Fibroblast of the conjunctiva (primary cell): ENCODE data around the gene CCDC60.

Experiments used
- DNase-seq: peaks from one replicate; pipeline ENCODE4 v3.0.0-alpha.2; 2010; ENCODE audit warnings: low read depth

CCDC60 gene

GRCh38 chr12:119385659-119386058, 51.1 kb downstream of the CCDC60 start:
- DNase-seq: no peak

GRCh38 chr12:119389687-119390086, 55.2 kb downstream of the CCDC60 start:
- no peak for DNase-seq

DNA sequence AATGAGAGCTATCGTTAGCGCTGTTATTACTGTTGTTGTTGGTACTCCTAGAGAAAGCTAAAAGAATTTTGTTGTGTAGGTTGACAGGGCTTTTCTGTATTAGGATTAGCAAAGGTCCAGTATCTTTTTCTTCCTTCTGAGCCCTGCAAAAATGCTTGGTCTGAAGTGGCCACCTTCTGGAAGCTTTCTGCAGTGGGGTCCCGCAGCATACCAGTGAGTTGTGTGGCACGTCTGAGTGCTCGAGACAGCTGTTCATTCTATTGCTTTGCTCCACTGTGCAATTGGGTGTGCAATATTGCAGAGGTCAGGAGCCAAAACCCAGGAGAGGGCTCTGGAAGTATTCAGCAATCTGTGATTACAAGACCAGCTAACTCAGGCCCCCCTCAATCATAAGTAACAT, 57.1 kb downstream of the CCDC60 start:
- no peak for DNase-seq

GRCh38 chr12:119393677-119394076, 59.1 kb downstream of the CCDC60 start:
- no peak for DNase-seq

DNA sequence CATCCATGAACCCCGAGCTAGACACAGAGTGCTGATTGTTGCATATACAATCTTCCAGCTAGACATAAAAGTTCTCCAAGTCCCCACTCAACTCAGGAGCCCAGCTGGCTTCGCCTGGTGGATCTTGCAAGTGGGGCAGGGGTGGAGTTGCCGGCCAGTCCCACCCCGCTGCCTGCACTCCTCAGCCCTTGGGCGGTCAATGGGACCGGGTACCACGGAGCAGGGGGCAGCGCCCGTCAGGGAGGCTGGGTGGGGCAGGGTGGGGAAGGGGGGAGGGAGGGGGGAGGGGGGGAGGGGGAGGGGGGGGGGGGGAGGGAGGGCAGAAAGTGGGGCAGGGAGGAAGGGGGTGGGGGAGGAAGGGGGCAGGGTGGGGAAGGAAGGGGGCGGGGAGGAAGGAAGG, 63.0 kb downstream of the CCDC60 start:
- DNase-seq: no peak

GRCh38 chr12:119398190-119398589, 63.7 kb downstream of the CCDC60 start:
- DNase-seq: no peak

DNA sequence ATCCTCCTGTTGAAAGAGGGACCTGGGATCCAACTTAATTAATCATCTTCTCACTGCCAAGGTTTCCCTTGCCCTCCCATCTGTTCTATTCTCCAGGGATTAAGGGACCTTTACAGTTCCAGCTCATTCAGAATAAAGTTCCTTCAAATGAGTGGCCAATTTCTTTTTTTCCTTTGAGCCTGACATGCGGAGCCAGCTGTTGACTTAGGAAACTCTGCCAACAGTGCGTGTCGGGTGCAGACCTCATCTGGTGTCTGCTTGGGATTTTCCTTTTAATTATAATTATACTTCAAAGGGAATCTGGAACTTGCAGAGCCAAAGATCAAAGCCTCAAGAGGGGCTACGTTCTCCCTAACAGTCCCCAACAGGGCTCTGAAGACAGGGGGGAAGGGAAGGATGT, 64.8 kb downstream of the CCDC60 start:
- no peak for DNase-seq

DNA sequence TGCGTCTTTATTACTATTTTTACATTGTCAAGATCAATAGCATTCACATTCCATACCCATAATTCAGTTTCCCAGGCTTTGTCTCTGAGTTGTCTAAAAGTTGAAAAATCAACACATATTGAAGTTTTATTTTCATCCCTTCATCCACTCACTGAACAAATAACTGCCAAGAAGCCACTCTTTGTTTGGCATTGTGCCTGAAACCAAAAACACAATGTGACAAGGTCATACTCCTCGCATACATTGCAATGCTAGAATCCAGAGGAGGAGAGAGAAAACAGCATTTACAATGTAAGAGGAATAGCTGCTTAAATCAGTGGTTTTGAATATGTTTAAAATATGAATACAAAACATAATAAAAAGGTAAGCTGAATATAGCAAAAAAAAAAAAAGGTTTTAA, 71.8 kb downstream of the CCDC60 start:
- DNase-seq: no peak

DNA sequence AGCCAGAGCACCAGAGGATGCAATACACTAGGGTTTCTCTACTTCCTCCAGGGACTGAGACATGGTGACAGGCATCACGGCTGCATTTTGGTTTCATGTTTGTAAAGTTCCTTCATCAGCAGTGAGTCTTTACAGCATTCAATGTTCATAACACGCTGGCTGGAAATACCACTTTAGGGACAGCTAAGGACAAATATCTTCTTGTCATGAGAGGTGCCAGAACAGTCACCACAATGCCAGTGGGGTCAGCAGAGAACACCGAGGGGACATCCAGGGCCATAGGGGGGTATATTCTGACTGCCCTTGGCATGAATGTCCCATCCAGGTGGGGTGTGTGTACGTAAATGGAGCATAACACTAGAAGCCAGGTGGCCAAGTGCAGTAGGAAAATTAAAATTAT, 72.3 kb downstream of the CCDC60 start:
- no peak for DNase-seq

DNA sequence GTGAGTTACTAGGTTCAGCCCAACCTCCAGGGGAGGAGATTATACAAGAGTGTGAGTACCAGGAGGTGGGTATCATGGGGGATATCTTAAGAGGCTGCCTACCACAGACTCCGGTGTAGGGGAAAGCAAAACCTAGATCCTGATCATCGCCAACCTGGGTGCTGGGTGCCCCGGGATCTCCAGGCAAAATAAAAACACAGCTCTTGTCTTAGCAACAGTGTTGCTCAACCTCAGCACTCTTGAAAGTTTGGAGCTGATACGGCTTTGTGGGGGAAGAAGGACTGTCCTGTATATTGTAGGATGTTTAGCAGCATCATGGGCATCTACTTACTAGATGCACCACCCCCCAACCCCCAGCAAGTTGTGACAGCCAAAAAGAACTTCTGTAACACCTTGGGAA, 74.5 kb downstream of the CCDC60 start:
- DNase-seq: no peak

- DNase-seq: no peak
These were observed 75.9 kb downstream of the CCDC60 start for GRCh38 chr12:119410396-119410795.

- DNase-seq: no peak
These were observed 77.8 kb downstream of the CCDC60 start for GRCh38 chr12:119412306-119412705.

DNA sequence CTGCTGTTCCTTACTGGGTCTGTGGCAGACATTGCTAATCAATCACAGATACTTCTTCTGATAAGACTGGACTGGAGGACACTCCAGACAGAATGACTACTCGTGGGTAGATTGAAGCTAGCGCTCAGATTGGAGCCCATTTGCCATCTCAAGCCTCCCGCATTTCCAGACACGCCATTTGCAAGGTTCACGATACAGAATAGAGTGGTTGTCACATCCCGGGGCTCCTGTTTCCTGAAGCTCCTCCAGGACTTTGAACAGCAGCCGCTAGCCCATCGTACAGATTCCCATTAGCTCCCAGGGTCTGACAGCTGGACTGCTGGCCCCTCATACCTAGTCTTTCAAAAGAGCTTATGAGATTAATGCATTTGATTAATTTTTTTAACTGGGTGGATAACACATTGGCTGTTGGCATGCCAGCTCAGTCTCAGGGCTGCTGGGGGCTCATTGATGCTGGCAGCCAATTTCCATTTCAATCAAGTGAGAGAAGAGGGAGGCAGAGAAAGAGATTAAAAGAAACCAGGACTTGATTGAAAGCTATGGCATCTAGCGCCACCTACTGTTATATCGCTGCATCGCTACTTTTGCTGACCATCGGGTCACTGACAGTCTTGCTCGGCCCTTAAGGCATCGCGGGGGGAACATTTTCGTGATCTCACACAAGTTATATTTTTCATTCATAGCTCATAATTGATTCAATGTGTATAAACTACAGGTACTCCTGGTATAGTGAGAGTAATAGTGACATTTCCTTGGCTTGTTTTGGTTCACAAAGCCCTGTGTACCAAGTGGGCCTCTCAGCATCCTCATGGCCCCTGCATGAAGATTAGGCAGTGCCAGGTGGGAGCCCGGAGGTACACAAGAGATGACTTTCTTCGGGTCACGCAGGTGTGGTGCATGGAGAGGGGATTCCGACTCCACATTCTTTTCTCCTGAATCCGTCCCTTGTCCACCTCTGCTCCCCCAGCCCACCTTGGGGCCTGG, 78.6 kb downstream of the CCDC60 start:
- DNase-seq: peak; percentile 52

GRCh38 chr12:119415714-119416113, 81.2 kb downstream of the CCDC60 start:
- DNase-seq: no peak

DNA sequence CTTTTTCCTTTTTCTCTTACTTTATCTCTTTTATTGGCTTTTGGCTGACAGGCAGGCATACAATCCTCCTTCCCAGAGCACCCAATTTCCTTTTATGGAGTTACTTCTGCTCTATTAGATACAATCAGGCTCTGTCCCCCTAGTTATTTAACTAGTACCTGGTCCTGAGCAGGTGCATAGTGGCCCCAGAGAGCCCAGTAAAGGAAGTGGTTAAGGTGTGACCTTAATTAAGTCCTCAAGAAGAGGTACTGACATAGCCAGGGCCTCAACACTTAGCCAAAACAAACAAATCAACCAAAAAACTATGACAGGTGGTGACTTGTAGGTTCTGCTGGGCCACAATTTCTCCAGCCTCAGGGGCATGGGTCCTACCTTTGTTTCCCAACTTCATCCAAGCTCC, 82.9 kb downstream of the CCDC60 start:
- DNase-seq: no peak

- no peak for DNase-seq
These were observed 84.9 kb downstream of the CCDC60 start for GRCh38 chr12:119419381-119419780.

GRCh38 chr12:119423285-119423684, 88.8 kb downstream of the CCDC60 start:
- DNase-seq: no peak

DNA sequence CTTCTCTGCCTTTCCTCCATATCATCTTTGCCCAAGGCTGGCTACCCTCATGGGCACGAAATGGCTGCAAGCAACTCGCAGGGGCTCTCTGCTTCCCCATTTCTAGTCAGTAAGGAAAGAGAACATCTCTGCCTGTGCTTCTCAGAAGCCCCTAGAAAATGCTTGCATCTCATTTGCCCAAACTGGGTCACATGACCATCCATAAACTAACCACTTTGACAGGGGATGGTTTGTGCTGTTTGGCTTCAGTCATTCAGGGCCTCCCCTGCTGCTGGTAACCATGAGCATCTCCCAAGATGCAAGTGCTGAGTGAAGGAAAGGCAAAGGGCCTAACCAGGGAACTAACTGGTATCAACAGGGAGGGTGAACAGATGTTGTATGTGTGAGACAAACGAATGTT, 91.1 kb downstream of the CCDC60 start:
- DNase-seq: no peak

GRCh38 chr12:119431151-119431550, 96.6 kb downstream of the CCDC60 start:
- DNase-seq: no peak

GRCh38 chr12:119432949-119433348, 98.4 kb downstream of the CCDC60 start:
- DNase-seq: no peak

- DNase-seq: no peak
These were observed 106.4 kb downstream of the CCDC60 start for GRCh38 chr12:119440803-119441360.

GRCh38 chr12:119444462-119445044, 110.0 kb downstream of the CCDC60 start:
- peak; percentile 23 for DNase-seq

DNA sequence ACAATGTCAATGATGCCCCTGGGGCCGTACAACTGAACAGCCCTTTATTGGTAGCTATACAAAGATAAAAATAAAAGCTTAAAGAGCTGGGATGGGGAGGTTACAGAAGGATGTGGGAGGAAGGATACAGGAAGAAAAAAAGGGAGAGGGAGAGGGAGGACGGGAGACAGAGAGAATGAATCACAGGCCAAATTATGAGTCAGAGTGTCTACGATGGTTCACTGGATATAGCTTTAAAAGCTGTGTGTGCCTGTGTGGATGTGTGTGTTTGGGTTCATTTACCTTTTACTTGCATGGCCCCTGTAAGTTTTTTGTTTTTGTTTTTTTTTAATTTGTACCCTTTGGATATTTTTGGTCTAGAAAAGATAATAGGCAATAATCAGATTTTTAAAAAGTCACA, 111.9 kb downstream of the CCDC60 start:
- DNase-seq: no peak
